HFFc6 (cell line): ENCODE data around the gene FAM186B. TPM values are rescaled to one million over a fixed set of nuclear protein-coding genes. Genes with fewer than 3 reads are reported as not detected.

Source experiments
- DNase-seq: peaks from one replicate; pipeline ENCODE4 v3.0.0-alpha.2; 2018
- H3K27ac Mint-ChIP-seq: 2 replicates; pipeline ENCODE4 v1.8.0; 2020; ENCODE audit warnings: mild to moderate bottlenecking, mixed read lengths
- H3K27me3 Mint-ChIP-seq: 2 replicates; pipeline ENCODE4 v1.8.0; 2021; ENCODE audit warnings: mild to moderate bottlenecking, moderate library complexity, mixed read lengths; ENCODE audit not compliant: insufficient read depth
- H3K36me3 Mint-ChIP-seq: 2 replicates; pipeline ENCODE4 v1.8.0; 2021; ENCODE audit warnings: low read depth, mixed read lengths
- H3K4me1 Mint-ChIP-seq: 2 replicates; pipeline ENCODE4 v1.8.0; 2020; ENCODE audit warnings: low read depth, mixed read lengths
- H3K4me3 Mint-ChIP-seq: 2 replicates; pipeline ENCODE4 v1.8.0; 2020; ENCODE audit warnings: mild to moderate bottlenecking, moderate library complexity, mixed read lengths
- H3K9me3 Mint-ChIP-seq: 2 replicates; pipeline ENCODE4 v1.8.0; 2020; ENCODE audit warnings: mild to moderate bottlenecking, mixed read lengths
- total RNA-seq, 6 experiments: library from RNA; stranded (reverse); fragmentation: NEBNext Ultra II Directional; extraction: Animal tissue kit (Norgen Biotek cat#: 25700); gene quantifications; 2 replicates in 1 of 6; 3 replicates in 5 of 6; pipeline ENCODE4 v1.2.3, GENCODE V29; 2021
- TF ChIP-seq, protein P1 (sequence below): fragments of 200-600 bp; sonication (generic); IDR thresholded peaks from 2 replicates; pipeline ENCODE4 v1.5.0; 2021; ENCODE audit warnings: antibody characterized with exemption, mild to moderate bottlenecking

Gene FAM186B
- total RNA-seq, 6 experiments from 2014 or later: 0.21 to 0.46 (median 0.31) TPM

DNA sequence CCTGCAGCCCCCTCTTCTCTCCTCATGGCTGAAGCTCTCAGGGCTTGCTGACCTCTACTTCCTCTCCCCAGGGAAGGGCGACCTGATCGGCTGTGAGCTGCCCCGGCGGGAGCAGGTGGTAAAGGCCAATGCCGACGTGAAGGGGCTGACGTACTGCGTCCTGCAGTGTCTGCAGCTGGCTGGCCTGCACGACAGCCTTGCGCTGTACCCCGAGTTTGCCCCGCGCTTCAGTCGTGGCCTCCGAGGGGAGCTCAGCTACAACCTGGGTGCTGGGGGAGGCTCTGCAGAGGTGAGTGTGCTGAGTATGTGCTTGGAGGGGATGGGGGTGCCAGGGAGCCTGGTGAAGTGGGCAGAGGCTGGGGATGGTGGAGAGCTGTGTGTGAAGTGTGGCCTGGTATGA, 51.2 kb downstream of the FAM186B start:
- peaks cover 13% of the 10 kb centered on the region; the same call in 1 of the 2 replicates for H3K27me3 Mint-ChIP-seq
- no peaks in the 10 kb centered on the region for H3K9me3 Mint-ChIP-seq
- no peaks in the 10 kb centered on the region for H3K4me1 Mint-ChIP-seq
- DNase-seq: no peak
- H3K27ac Mint-ChIP-seq: no peak overlapping the region
- no peak overlapping the region for H3K4me3 Mint-ChIP-seq
- TF ChIP-seq, protein P1, sequence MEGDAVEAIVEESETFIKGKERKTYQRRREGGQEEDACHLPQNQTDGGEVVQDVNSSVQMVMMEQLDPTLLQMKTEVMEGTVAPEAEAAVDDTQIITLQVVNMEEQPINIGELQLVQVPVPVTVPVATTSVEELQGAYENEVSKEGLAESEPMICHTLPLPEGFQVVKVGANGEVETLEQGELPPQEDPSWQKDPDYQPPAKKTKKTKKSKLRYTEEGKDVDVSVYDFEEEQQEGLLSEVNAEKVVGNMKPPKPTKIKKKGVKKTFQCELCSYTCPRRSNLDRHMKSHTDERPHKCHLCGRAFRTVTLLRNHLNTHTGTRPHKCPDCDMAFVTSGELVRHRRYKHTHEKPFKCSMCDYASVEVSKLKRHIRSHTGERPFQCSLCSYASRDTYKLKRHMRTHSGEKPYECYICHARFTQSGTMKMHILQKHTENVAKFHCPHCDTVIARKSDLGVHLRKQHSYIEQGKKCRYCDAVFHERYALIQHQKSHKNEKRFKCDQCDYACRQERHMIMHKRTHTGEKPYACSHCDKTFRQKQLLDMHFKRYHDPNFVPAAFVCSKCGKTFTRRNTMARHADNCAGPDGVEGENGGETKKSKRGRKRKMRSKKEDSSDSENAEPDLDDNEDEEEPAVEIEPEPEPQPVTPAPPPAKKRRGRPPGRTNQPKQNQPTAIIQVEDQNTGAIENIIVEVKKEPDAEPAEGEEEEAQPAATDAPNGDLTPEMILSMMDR: no peak
- peaks cover 18% of the 10 kb centered on the region for H3K36me3 Mint-ChIP-seq

DNA sequence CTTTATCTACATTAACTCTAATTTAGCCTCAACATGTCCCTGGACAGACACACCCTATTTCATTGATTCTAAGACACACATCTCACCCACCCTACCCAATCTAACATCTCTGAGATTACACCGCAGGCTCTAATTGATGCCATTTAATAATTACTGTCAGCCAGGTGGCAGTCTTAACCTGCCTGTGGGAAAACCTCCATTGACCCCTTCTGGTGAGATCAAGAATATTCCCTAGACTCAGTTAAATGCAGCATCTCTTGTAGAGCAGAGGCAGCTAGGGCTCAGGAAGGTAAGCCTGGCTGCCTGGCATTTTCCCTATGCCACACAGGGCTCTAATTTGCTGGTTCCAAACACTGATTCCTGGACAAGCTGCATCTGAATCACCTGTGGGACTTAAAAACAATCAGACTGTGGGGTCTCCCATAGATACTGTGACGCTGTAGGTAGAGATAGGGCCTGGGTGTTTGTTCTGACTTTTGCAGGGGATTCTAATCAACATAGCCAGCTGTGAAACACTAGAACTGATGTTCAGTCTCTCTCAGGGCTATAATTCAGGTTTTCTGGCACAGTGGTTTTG, 51.8 kb downstream of the FAM186B start:
- Mint-ChIP-seq H3K27me3 (peaks cover 13% of the 10 kb centered on the region; the same call in 1 of the 2 replicates), H3K4me3 (no peak overlapping the region), H3K9me3 (no peaks in the 10 kb centered on the region), H3K36me3 (peaks cover 11% of the 10 kb centered on the region), H3K27ac (no peak overlapping the region), H3K4me1 (no peaks in the 10 kb centered on the region)
- TF ChIP-seq, protein P1: peak; percentile 69
- DNase-seq: peak; percentile 32

- H3K4me3 Mint-ChIP-seq: no peak overlapping the region
- H3K4me1 Mint-ChIP-seq: no peaks in the 10 kb centered on the region
- H3K27ac Mint-ChIP-seq: no peak overlapping the region
- DNase-seq: no peak
- peaks cover 9% of the 10 kb centered on the region for H3K36me3 Mint-ChIP-seq
- no peaks in the 10 kb centered on the region for H3K9me3 Mint-ChIP-seq
- peaks cover 20% of the 10 kb centered on the region; the same call in 1 of the 2 replicates for H3K27me3 Mint-ChIP-seq
- TF ChIP-seq, protein P1: no peak
Observed at GRCh38 chr12:49552899-49553298, 52.5 kb downstream of the FAM186B start.

DNA sequence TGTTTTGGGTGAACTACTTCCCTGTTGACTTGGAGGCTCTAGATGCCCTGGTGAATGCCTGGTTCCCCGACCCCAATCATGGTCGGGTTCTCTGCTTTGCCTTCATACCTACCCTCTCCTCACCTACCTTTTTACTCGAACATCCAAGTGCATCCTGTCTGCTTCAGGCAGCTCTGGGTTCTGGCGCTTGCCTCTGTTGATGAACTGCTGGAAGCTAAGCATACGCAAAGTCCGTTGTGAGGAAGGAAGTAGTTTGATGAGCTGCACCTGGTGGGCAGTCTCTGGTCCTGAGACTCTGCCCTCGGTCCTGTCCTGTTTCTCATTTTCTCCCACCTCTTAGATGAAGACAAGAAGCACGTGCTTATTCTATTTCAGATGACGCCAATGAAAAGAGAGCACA, 53.0 kb downstream of the FAM186B start:
- H3K4me3 Mint-ChIP-seq: no peak overlapping the region
- no peak overlapping the region for H3K27ac Mint-ChIP-seq
- H3K9me3 Mint-ChIP-seq: no peaks in the 10 kb centered on the region
- peaks cover 9% of the 10 kb centered on the region for H3K36me3 Mint-ChIP-seq
- H3K27me3 Mint-ChIP-seq: peaks cover 22% of the 10 kb centered on the region
- TF ChIP-seq, protein P1: no peak
- DNase-seq: no peak
- no peaks in the 10 kb centered on the region for H3K4me1 Mint-ChIP-seq

DNA sequence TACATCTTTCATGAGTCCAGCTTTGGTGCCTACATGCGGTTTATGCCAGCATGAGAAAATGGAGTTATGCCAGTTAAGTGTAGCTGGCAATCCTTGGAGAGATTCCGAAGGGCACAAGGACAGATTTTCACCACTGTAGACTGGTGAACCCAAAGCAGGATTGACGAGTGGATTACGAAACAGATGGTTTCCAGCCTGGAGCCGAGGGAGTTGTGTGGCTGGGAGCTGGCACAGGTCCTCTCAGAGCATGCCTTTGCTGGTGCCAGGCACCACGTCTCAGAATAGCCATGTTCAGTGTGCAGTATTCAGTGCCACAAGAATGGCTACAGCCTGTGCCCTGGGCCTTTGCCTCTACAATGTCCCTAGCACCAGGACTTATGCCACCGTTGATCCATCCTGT, 53.4 kb downstream of the FAM186B start:
- Mint-ChIP-seq H3K9me3 (no peaks in the 10 kb centered on the region), H3K36me3 (peaks cover 9% of the 10 kb centered on the region), H3K4me3 (no peak overlapping the region), H3K27ac (no peak overlapping the region), H3K27me3 (peaks cover 26% of the 10 kb centered on the region), H3K4me1 (no peaks in the 10 kb centered on the region)
- no peak for DNase-seq
- TF ChIP-seq, protein P1: no peak
